ENCODE data around the gene TTLL10.
"Not testable (repeated sequence)": the region's sequence is repeated elsewhere in the genome, so short reads cannot be mapped to it uniquely, and the experiment has no call there.

The TTLL10 gene

GRCh38 chr1:1194723-1195122, 21.0 kb downstream of the TTLL10 start:
- no peak for DNase-seq

GRCh38 chr1:1195726-1196125, 22.0 kb downstream of the TTLL10 start:
- DNase-seq = not testable (repeated sequence)

GRCh38 chr1:1196431-1197187, 22.9 kb downstream of the TTLL10 start:
- no peak for DNase-seq

GRCh38 chr1:1197188-1197500, 23.5 kb downstream of the TTLL10 start:
- DNase-seq = no peak

GRCh38 chr1:1197551-1198422, 24.1 kb downstream of the TTLL10 start:
- DNase-seq = no peak

- no peak for DNase-seq
These were observed 24.9 kb downstream of the TTLL10 start for GRCh38 chr1:1198423-1199140.

- no peak for DNase-seq
These were observed 25.7 kb downstream of the TTLL10 start for GRCh38 chr1:1199141-1199960.

GRCh38 chr1:1199961-1200875, 26.5 kb downstream of the TTLL10 start:
- DNase-seq = no peak

GRCh38 chr1:1200876-1201810, 27.5 kb downstream of the TTLL10 start:
- no peak for DNase-seq

- DNase-seq = no peak
These were observed 29.3 kb downstream of the TTLL10 start for GRCh38 chr1:1202831-1203560.

- no peak for DNase-seq
These were observed 30.1 kb downstream of the TTLL10 start for GRCh38 chr1:1203561-1204424.

GRCh38 chr1:1204425-1204920, 30.8 kb downstream of the TTLL10 start:
- no peak for DNase-seq

- no peak for DNase-seq
These were observed 31.5 kb downstream of the TTLL10 start for GRCh38 chr1:1204998-1205768.

GRCh38 chr1:1205769-1206375, 32.2 kb downstream of the TTLL10 start:
- DNase-seq = no peak

GRCh38 chr1:1206376-1206965, 32.8 kb downstream of the TTLL10 start, which contains the start of gene TNFRSF18:
Gene TNFRSF18, minus strand, starts transcription at chr1:1206592. Its CDS starts 21 bp downstream, at chr1:1206571.
- no peak for DNase-seq

GRCh38 chr1:1206966-1207531, 33.4 kb downstream of the TTLL10 start:
- DNase-seq = no peak

Measured in NCI-H1694 treated with DMSO at 0.1 percent for 48 hours (cell line).